GM18498 (cell line): ENCODE results near the gene AVPR1B.

Source experiments
- ATAC-seq: cut with Tn5 transposase; IDR thresholded peaks from one replicate; pipeline ENCODE4 v1.9.1; 2021; ENCODE audit warnings: mild to moderate bottlenecking, moderate library complexity; ENCODE audit not compliant: unreplicated experiment

Gene AVPR1B

GRCh38 chr1:206117151-206117948 is at the start of gene AVPR1B:
Gene AVPR1B, minus strand, starts transcription at chr1:206117388. Its CDS starts 498 bp downstream, at chr1:206116890.
- ATAC-seq: no peak

- ATAC-seq: no peak
These were observed 28.6 kb upstream of the AVPR1B start for GRCh38 chr1:206145771-206146290.

- ATAC-seq: no peak
These were observed 27.4 kb upstream of the AVPR1B start for GRCh38 chr1:206144605-206145004.

- no peak for ATAC-seq
These were observed 26.5 kb upstream of the AVPR1B start for GRCh38 chr1:206143537-206144172.

GRCh38 chr1:206142770-206143169 is 25.6 kb upstream of the AVPR1B start:
- ATAC-seq: no peak

- ATAC-seq: no peak
These were observed 24.8 kb upstream of the AVPR1B start for GRCh38 chr1:206142011-206142410.

GRCh38 chr1:206136241-206136640 is 19.1 kb upstream of the AVPR1B start:
- ATAC-seq: no peak

- no peak for ATAC-seq
These were observed 18.1 kb upstream of the AVPR1B start for GRCh38 chr1:206135248-206135647.

- ATAC-seq: no peak
These were observed 16.7 kb upstream of the AVPR1B start for GRCh38 chr1:206133751-206134415.

- ATAC-seq: no peak
These were observed 13.8 kb upstream of the AVPR1B start for GRCh38 chr1:206131037-206131436.

- no peak for ATAC-seq
These were observed 11.0 kb upstream of the AVPR1B start for GRCh38 chr1:206128196-206128595.

- ATAC-seq: no peak
These were observed 10.1 kb upstream of the AVPR1B start for GRCh38 chr1:206127336-206127735.

- no peak for ATAC-seq
These were observed 8.2 kb upstream of the AVPR1B start for GRCh38 chr1:206125346-206125745.

GRCh38 chr1:206122686-206123085 is 5.5 kb upstream of the AVPR1B start:
- ATAC-seq: no peak

GRCh38 chr1:206121269-206121668 is 4.1 kb upstream of the AVPR1B start:
- no peak for ATAC-seq

GRCh38 chr1:206120406-206120805 is 3.2 kb upstream of the AVPR1B start:
- no peak for ATAC-seq

GRCh38 chr1:206116873-206117150 is 376 bp downstream of the AVPR1B start:
- ATAC-seq: no peak

- ATAC-seq: no peak
These were observed 856 bp downstream of the AVPR1B start for GRCh38 chr1:206116191-206116872.

- ATAC-seq: no peak
These were observed 1.4 kb downstream of the AVPR1B start for GRCh38 chr1:206115791-206116190.

- ATAC-seq: no peak
These were observed 2.2 kb downstream of the AVPR1B start for GRCh38 chr1:206114692-206115640.
